Right lobe of liver (tissue), 6 donors: ENCODE data around the gene FTH1. TPM values are rescaled to one million over a fixed set of nuclear protein-coding genes. Genes with fewer than 3 reads are reported as not detected.

Experiments used
- ATAC-seq, 4 donors: fragments of 200-7000 bp; cut with Tn5 transposase; one replicate each; pipeline ENCODE4 v1.9.1; 2020; ENCODE audit warnings: mild to moderate bottlenecking in 4 of 4, moderate library complexity in 4 of 4
- DNase-seq, 3 donors: peaks; one replicate each; pipeline ENCODE4 v3.0.0-alpha.2; 2020
- H3K27ac ChIP-seq, 3 donors: fragments of 200-600 bp; one replicate each; pipeline ENCODE4 v1.8.0; 2022
- H3K27me3 ChIP-seq, 2 donors: fragments of 200-600 bp; one replicate each; pipeline ENCODE4 v1.8.0; 2022
- H3K36me3 ChIP-seq, 4 donors: fragments of 200-600 bp; sonication (generic) in 1 of 4; one replicate each; pipeline versions ENCODE4 v1.5.1 to v1.8.0; 2017 to 2022; ENCODE audit warnings: control low read depth in 1 of 4
- H3K4me1 ChIP-seq, 4 donors: fragments of 200-600 bp; sonication (generic) in 1 of 4; one replicate each; pipeline versions ENCODE4 v1.5.1 to v1.8.0; 2017 to 2022; ENCODE audit warnings: control low read depth in 1 of 4
- H3K4me3 ChIP-seq, 3 donors: fragments of 200-600 bp; one replicate each; pipeline ENCODE4 v1.8.0; 2022
- H3K9me3 ChIP-seq, 4 donors: fragments of 200-600 bp; sonication (generic) in 1 of 4; one replicate each; pipeline versions ENCODE4 v1.5.1 to v1.8.0; 2017 to 2022; ENCODE audit warnings: control low read depth in 1 of 4
- POLR2A ChIP-seq: fragments of 450-650 bp; IDR thresholded peaks from one replicate; pipeline ENCODE4 v1.6.1; 2017; ENCODE audit warnings: antibody characterized with exemption, mild to moderate bottlenecking
- WGBS: methylation state at CpG from one replicate; pipeline ENCODE4 v1.1.6; 2018; ENCODE audit warnings: low coverage, low lambda C conversion rate; ENCODE audit not compliant: insufficient coverage; ENCODE audit errors: missing lambda C conversion rate; 5-methylcytosine and 5-hydroxymethylcytosine counted together
- intact Hi-C, 2 donors: fragments of 100-400 bp; cut with DNase I; formaldehyde crosslinking; loops; one replicate each; pipeline versions ENCODE4 v1.11.2 to v1.14.1; 2022
- total RNA-seq, 6 experiments: library from RNA; depleted of rRNA in 2 of 6; stranded (reverse); fragments of >200 nt in 2 of 6; fragmentation: NEBNext Ultra II Directional in 3 of 6; extraction: Animal tissue kit (Norgen Biotek cat#: 25700) in 3 of 6; gene quantifications; one replicate each; pipeline versions ENCODE4 v1.1.0 to v1.2.4, GENCODE V29; 2016 to 2023
- TF ChIP-seq, protein P1 (sequence below), 4 donors: fragments of 200-600 bp in 3 of 4; fragments of 450-650 bp in 1 of 4; IDR thresholded peaks; one replicate each; pipeline versions ENCODE4 v1.5.1 to v1.8.0; 2016 to 2022; ENCODE audit warnings: antibody characterized with exemption in 4 of 4, mild to moderate bottlenecking in 2 of 4
- donor health status: DM: no; HTN: yes; CAD: no.
- donor health status: DM: no; HTN: no; CAD: no.
- donor health status: DM: no; HTN: no; CAD: no.
- donor health status: DM: no; HTN: yes; CAD: no.
- donor health status: DM: no; HTN: yes; CAD: no.

Gene FTH1
- total RNA-seq, 6 experiments from 2014 or later, result 1,131 to 2,981 (median 2,140) TPM

DNA sequence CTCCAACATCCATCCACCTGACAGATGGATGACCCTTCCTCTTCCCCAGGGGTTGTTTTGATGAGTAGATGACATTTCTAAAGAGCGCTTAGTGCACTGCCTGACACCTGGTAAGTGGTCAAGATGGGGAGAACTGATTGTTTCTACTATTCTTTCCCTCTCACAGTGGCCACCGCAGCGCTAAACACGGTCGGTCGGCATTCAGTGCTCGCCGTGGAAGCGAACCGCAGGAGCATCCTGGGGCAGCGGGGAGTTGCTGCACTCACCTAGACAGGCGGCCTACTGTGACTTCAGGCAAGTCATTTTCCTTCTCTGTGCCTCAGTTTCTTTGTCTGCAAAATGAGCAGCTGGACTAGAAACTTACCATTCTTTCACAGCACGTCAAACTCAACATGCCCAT lies 22.2 kb downstream of the FTH1 start:
- DNase-seq (no peak), ATAC-seq (no peak)
- WGBS, result 90% methylated on average over 10 of the region's 13 CpGs
- Histone ChIP-seq H3K4me3 (no peak overlapping the region), H3K4me1 (peaks cover 0 to 4% (median 0%) of the 10 kb centered on the region in 4 donors), H3K27me3 (no peaks in the 10 kb centered on the region), H3K36me3 (no peaks in the 10 kb centered on the region), H3K9me3 (no peaks in the 10 kb centered on the region), H3K27ac (no peak overlapping the region)
- intact Hi-C loops, result loop anchor here (5.0 to 10.0 kb wide), 2 partner anchors 48 to 150 kb away; partner anchors contain the start of genes FEN1 (in 1 of the 2) and TMEM258 (in 1 of the 2)
- no peak for TF ChIP-seq POLR2A
- TF ChIP-seq, protein P1, sequence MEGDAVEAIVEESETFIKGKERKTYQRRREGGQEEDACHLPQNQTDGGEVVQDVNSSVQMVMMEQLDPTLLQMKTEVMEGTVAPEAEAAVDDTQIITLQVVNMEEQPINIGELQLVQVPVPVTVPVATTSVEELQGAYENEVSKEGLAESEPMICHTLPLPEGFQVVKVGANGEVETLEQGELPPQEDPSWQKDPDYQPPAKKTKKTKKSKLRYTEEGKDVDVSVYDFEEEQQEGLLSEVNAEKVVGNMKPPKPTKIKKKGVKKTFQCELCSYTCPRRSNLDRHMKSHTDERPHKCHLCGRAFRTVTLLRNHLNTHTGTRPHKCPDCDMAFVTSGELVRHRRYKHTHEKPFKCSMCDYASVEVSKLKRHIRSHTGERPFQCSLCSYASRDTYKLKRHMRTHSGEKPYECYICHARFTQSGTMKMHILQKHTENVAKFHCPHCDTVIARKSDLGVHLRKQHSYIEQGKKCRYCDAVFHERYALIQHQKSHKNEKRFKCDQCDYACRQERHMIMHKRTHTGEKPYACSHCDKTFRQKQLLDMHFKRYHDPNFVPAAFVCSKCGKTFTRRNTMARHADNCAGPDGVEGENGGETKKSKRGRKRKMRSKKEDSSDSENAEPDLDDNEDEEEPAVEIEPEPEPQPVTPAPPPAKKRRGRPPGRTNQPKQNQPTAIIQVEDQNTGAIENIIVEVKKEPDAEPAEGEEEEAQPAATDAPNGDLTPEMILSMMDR (IDR thresholded peaks at IDR 0.05), result no peak

GRCh38 chr11:61940466-61940865 lies 27.0 kb downstream of the FTH1 start:
- WGBS, result 64% methylated on average over 5 of the region's 10 CpGs
- no peak overlapping the region for H3K4me3 ChIP-seq

GRCh38 chr11:61935861-61936260 lies 31.6 kb downstream of the FTH1 start:
- TF ChIP-seq POLR2A, result no peak
- TF ChIP-seq, protein P1 (IDR thresholded peaks at IDR 0.05), result no peak
- H3K4me1 ChIP-seq, result no peaks in the 10 kb centered on the region
- no peak overlapping the region for H3K27ac ChIP-seq
- WGBS, result 41% methylated on average over 2 of the region's 2 CpGs
- H3K27me3 ChIP-seq, result no peaks in the 10 kb centered on the region
- H3K9me3 ChIP-seq, result no peaks in the 10 kb centered on the region
- no peak for ATAC-seq
- H3K4me3 ChIP-seq, result no peak overlapping the region
- H3K36me3 ChIP-seq, result no peaks in the 10 kb centered on the region
- no peak for DNase-seq
- intact Hi-C loops, result no loop called here

More at GRCh38 chr11:61940466-61940865, 27.0 kb downstream of the FTH1 start:
- H3K9me3 ChIP-seq, result no peaks in the 10 kb centered on the region
- H3K4me1 ChIP-seq, result no peaks in the 10 kb centered on the region
- no peak for TF ChIP-seq POLR2A
- TF ChIP-seq, protein P1 (IDR thresholded peaks at IDR 0.05), result no peak
- DNase-seq (no peak), ATAC-seq (no peak)
- no peaks in the 10 kb centered on the region for H3K27me3 ChIP-seq
- no peak overlapping the region for H3K27ac ChIP-seq
- no peaks in the 10 kb centered on the region for H3K36me3 ChIP-seq
- intact Hi-C loops, result loop anchor here in 1 of 2 donors (10.0 kb wide), 1 partner anchor 146 kb away; the partner anchor contains the start of genes FEN1 and TMEM258

DNA sequence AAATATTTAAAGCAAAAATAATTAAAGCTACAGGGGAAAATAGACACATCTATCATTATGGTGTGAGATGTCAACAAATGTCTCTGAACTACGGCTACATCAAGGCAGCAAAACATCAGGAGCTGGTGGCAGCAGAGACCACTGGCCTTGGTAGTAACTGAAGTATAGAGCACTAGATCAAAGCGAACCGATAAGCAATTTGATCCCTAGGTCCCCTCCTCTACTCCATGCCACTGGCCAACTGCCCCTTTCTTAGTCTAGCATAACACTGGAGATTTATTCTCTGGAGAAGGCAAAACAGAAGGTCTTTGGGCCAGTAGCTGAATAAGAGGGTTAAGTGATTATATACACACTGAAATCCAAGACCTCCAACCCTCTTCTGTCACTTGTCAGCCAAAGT lies 36.5 kb downstream of the FTH1 start:
- no CpG with 5 or more reads among the region's 3 CpGs for WGBS
- ATAC-seq, result no peak
- H3K4me1 ChIP-seq, result no peaks in the 10 kb centered on the region
- TF ChIP-seq POLR2A, result no peak
- TF ChIP-seq, protein P1 (IDR thresholded peaks at IDR 0.05), result no peak
- no peak for DNase-seq
- H3K36me3 ChIP-seq, result no peaks in the 10 kb centered on the region
- no peak overlapping the region for H3K4me3 ChIP-seq
- H3K9me3 ChIP-seq, result no peaks in the 10 kb centered on the region
- H3K27me3 ChIP-seq, result no peaks in the 10 kb centered on the region
- intact Hi-C loops, result no loop called here
- no peak overlapping the region for H3K27ac ChIP-seq

DNA sequence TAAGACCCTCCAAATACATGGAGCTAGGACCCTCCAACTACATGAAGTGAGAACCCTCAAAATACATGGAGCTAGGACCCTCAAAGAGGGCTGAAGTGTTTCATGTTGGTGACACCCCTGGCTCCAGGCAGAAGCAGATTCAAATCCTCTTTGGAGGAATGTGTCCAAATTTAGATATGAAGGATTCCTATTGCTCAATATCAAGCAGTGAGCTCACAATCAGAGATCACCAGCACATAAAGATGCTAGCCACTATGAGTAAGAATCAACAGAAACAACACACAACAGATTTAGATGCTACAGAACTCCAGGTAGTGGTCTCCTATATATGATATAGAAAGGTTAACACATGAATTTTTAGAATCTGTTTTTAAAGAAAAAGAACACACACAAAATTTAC lies 38.8 kb downstream of the FTH1 start:
- intact Hi-C loops, result no loop called here
- Histone ChIP-seq H3K4me3 (no peak overlapping the region), H3K27me3 (no peaks in the 10 kb centered on the region), H3K27ac (no peak overlapping the region), H3K9me3 (no peaks in the 10 kb centered on the region), H3K36me3 (no peaks in the 10 kb centered on the region), H3K4me1 (no peaks in the 10 kb centered on the region)
- no peak for TF ChIP-seq POLR2A
- TF ChIP-seq, protein P1 (IDR thresholded peaks at IDR 0.05), result no peak
- ATAC-seq (no peak), DNase-seq (no peak)
